GM10248 (cell line): Measurements from ENCODE around the gene PAPSS2.
"Not testable (repeated sequence)": the region's sequence is repeated elsewhere in the genome, so short reads cannot be mapped to it uniquely, and the experiment has no call there.

Experiments used
- CTCF ChIA-PET: fragments of 300-600 bp; sonication (Branson Sonifier 250); formaldehyde crosslinking; extraction: SDS; loops from one replicate; lab custom pipeline; 2021; ENCODE audit warnings: antibody characterized with exemption; lab: Yijun Ruan, JAX
- POLR2A ChIA-PET: fragments of 350-650 bp; sonication (Branson Sonifier 250); formaldehyde crosslinking; extraction: SDS; loops from one replicate; lab custom pipeline; 2020; ENCODE audit warnings: antibody characterized with exemption; lab: Yijun Ruan, JAX
- DNase-seq: peaks from one replicate; pipeline ENCODE4 v3.0.0; 2012; ENCODE audit errors: extremely low spot score
- TF ChIP-seq, protein P1 (sequence below): IDR thresholded peaks from 2 replicates; pipeline ENCODE4 v1.5.1; 2012; ENCODE audit warnings: mild to moderate bottlenecking, low read depth; ENCODE audit errors: extremely low read depth, missing control alignments, control extremely low read depth

Gene PAPSS2

DNA sequence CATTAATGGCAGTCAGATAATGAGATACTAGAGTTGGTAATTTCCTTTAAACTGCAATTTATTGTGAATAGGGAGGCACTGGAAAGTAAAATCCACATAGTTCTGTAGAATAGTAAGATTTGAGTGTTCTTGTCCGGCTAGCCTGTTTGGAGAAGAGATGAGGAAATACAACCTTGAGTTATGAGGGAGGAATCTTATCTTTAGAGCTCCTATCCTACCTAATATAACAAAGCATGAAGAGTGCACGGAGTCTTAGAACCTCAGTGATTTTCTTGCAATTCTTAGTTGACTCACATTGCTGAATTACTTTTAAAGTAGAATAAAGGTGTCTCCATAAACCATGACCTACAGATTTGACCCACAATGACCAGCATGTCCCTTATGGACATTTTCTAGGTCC is 84.9 kb downstream of the PAPSS2 start:
- ChIA-PET POLR2A (interaction anchor here (0.8 kb wide), 1 partner anchor 19 kb away, joined by 4 read pairs; no protein-coding TSS in a partner anchor), CTCF (interaction anchor here (1.1 to 2.5 kb wide), 5 partner anchors 10 to 59 kb away, joined by 3 to 21 read pairs (median 5); no protein-coding TSS in a partner anchor)
- DNase-seq, result no peak
- TF ChIP-seq, protein P1, sequence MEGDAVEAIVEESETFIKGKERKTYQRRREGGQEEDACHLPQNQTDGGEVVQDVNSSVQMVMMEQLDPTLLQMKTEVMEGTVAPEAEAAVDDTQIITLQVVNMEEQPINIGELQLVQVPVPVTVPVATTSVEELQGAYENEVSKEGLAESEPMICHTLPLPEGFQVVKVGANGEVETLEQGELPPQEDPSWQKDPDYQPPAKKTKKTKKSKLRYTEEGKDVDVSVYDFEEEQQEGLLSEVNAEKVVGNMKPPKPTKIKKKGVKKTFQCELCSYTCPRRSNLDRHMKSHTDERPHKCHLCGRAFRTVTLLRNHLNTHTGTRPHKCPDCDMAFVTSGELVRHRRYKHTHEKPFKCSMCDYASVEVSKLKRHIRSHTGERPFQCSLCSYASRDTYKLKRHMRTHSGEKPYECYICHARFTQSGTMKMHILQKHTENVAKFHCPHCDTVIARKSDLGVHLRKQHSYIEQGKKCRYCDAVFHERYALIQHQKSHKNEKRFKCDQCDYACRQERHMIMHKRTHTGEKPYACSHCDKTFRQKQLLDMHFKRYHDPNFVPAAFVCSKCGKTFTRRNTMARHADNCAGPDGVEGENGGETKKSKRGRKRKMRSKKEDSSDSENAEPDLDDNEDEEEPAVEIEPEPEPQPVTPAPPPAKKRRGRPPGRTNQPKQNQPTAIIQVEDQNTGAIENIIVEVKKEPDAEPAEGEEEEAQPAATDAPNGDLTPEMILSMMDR, result no peak

DNA sequence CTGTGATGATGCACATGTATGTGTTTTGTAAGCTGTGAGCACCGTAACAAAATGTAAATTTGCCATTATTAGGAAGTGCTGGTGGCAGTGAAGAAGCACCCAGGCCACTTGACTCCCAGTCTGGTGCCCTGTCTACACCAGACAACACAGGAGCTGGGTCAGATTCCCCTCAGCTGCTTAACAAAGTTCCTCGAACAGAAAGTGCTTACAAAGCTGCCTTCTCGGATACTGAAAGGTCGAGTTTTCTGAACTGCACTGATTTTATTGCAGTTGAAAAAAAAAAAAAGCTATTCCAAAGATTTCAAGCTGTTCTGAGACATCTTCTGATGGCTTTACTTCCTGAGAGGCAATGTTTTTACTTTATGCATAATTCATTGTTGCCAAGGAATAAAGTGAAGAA is 87.2 kb downstream of the PAPSS2 start:
- TF ChIP-seq, protein P1, result no peak
- DNase-seq, result no peak
- ChIA-PET CTCF (no interaction called here), POLR2A (no interaction called here)

DNA sequence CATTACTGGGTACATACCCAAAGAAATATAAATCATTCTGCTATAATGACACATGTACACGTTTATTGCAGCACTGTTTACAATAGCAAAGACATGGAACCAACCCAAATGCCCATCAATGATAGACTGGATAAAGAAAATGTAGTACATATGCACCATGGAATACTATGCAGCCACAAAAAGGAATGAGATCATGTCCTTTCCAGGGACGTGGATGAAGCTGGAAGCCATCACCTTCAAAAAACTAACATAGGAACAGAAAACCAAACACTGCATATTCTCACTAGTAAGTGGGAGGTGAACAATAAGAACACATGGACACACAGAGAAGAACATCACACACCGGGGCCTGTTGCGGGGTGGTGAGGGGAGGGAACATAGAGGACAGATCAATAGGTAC is 88.6 kb downstream of the PAPSS2 start:
- POLR2A ChIA-PET, DNase-seq: not testable (repeated sequence)

DNA sequence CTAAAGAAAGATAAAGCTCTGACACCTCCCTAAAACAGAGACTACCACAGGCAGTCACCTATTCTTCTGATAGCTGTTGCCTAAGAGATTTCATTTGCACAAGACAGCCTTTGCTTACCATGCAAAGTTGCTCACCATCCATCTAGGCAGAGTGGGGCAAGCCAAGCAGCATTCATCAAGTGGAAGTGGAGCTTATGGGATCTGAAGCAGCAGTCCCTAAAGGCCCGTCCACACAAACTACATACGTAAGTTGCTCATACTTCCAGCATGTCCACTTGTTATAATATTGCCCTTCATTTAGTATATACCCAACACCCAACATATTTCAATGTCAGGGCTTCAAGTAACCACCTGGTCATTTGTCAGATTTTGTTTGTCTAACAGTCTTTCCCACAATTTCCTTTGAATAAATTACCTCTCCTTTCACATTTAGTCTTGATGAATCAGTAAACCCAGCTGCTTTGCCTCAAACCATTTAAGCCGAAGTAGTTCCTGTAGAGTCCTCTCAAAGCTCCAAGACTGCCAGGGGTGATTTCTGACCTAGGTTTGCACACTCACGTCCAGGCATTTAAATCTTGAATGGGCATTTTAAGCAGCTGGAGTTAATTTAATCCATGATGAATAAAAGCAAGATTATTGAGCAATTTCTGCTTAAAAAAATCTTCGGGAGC is 90.5 kb downstream of the PAPSS2 start:
- TF ChIP-seq, protein P1, result no peak
- POLR2A ChIA-PET, result no interaction called here
- DNase-seq, result no peak
- CTCF ChIA-PET, result interaction anchor here (0.7 to 3.0 kb wide), 9 partner anchors 9 to 93 kb away, joined by 3 to 24 read pairs (median 4); no protein-coding TSS in a partner anchor

More for the DNA sequence above, 88.6 kb downstream of the PAPSS2 start:
- CTCF ChIA-PET, result interaction anchor here (3.0 kb wide), 1 partner anchor 14 kb away, joined by 24 read pairs; no protein-coding TSS in a partner anchor

DNA sequence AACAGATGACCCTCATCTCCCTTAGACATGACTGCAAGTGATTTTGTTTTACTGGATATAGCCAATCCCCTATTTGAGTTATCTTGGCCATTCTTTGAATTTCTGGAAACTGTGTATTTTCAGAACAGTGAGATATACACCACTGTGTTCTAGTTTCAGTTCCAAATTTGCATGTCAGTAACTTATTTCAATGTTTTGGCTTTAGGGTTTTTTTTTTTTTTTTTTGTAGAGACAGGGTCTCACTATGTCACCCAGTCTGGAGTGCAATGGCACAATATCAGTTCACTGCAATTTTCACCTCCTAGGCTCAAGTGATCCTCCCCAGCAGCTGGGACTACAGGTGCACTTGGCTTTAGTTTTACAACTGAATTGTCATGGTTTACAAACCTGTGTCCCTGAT is 91.1 kb downstream of the PAPSS2 start:
- CTCF ChIA-PET, result interaction anchor here (0.7 to 3.0 kb wide), 11 partner anchors 9 to 93 kb away, joined by 3 to 24 read pairs (median 4); no protein-coding TSS in a partner anchor
- TF ChIP-seq, protein P1, result no peak

DNA sequence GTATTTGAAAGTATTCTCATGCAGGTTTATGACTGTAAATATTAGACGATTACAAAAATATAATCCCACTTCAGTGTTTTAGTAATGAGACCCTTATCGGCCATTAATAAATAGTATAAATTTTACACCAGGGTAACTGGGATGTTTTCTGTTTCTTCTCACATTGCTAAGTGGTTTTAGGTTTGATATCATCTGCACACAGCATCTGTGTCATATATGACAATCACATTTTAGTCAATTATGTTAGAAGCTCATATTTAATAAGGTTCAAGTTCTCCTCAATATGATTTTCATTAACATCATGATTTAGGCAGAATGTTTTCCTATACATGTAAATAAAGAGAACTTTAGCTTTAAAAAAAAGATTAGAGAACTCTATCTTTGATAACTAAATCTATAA is 91.6 kb downstream of the PAPSS2 start:
- no peak for DNase-seq
- TF ChIP-seq, protein P1, result no peak
- ChIA-PET CTCF (interaction anchor here (0.7 to 2.5 kb wide), 9 partner anchors 9 to 218 kb away, joined by 3 to 12 read pairs (median 4); no protein-coding TSS in a partner anchor), POLR2A (no interaction called here)

More for the DNA sequence above, 91.1 kb downstream of the PAPSS2 start:
- POLR2A ChIA-PET, result no interaction called here
- no peak for DNase-seq

DNA sequence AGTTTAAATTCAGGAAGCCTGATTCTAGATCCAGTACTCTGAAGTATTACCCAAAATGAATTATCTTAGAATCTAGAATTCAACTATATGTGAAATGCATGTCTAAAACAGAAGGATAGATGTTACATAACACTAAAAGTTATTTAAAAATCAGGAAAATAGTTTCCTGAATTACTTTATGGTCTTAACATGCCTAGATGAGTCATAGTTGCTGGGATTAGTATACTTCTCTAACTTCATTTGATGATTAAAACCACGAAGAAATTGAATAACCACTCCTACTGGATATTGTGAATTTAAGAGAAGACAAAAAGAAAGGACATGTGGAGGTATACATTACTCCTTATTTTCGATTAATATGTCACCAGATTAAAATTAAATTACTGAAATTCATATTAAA is 92.9 kb downstream of the PAPSS2 start:
- ChIA-PET POLR2A (no interaction called here), CTCF (interaction anchor here (1.4 kb wide), 1 partner anchor 18 kb away, joined by 9 read pairs; no protein-coding TSS in a partner anchor)
- TF ChIP-seq, protein P1, result no peak
- no peak for DNase-seq
